Astrocyte (in vitro differentiated cells and primary cell): Measurements from ENCODE around the gene TNFRSF18. TPM values are rescaled to one million over a fixed set of nuclear protein-coding genes. Genes with fewer than 3 reads are reported as not detected.

Experiments used
- DNase-seq: peaks from one replicate; pipeline ENCODE4 v3.0.0-alpha.2; 2010; ENCODE audit warnings: low read depth
- FAIRE-seq: peaks from 2 replicates; lab custom pipeline; 2011; peaks lifted over from hg19 to GRCh38; lab: Jason Lieb, UNC
- H2AFZ ChIP-seq: 2 replicates; pipeline ENCODE4 v1.6.0; 2012; ENCODE audit warnings: low read depth, low read length, inconsistent platforms
- H3K27ac ChIP-seq: 2 replicates; pipeline ENCODE4 v1.5.1; 2011; ENCODE audit warnings: low read depth, low read length, inconsistent platforms
- H3K27me3 ChIP-seq: 2 replicates; pipeline ENCODE4 v1.6.0; 2011; ENCODE audit warnings: low read length, inconsistent platforms; ENCODE audit not compliant: insufficient read depth
- H3K36me3 ChIP-seq: 2 replicates; pipeline ENCODE4 v1.5.1; 2011; ENCODE audit warnings: low read length, inconsistent platforms; ENCODE audit not compliant: insufficient read depth
- H3K4me1 ChIP-seq: 2 replicates; pipeline ENCODE4 v1.5.1; 2011; ENCODE audit warnings: low read length, inconsistent platforms; ENCODE audit not compliant: insufficient read depth
- H3K4me2 ChIP-seq: 2 replicates; pipeline ENCODE4 v1.6.0; 2012; ENCODE audit warnings: low read length, inconsistent platforms
- H3K4me3 ChIP-seq: 2 replicates; pipeline ENCODE4 v1.5.1; 2011; ENCODE audit warnings: low read depth, mild to moderate bottlenecking, low read length, inconsistent platforms; ENCODE audit not compliant: insufficient read depth
- H3K79me2 ChIP-seq: 2 replicates; pipeline ENCODE4 v1.6.0; 2012; ENCODE audit warnings: mild to moderate bottlenecking, low read length, inconsistent platforms; ENCODE audit not compliant: insufficient read depth
- H3K9ac ChIP-seq: 2 replicates; pipeline ENCODE4 v1.6.0; 2012; ENCODE audit warnings: mild to moderate bottlenecking, low read length, inconsistent platforms
- H3K9me3 ChIP-seq: 2 replicates; pipeline ENCODE4 v1.5.1; 2012; ENCODE audit warnings: low read depth, mild to moderate bottlenecking, low read length, inconsistent platforms; ENCODE audit not compliant: insufficient read depth
- H4K20me1 ChIP-seq: 2 replicates; pipeline ENCODE4 v1.6.0; 2012; ENCODE audit warnings: low read length, inconsistent platforms; ENCODE audit not compliant: insufficient read depth
- H3K27ac Mint-ChIP-seq: one replicate; pipeline ENCODE4 v1.8.0; 2021; ENCODE audit warnings: mild to moderate bottlenecking, mixed read lengths; ENCODE audit not compliant: unreplicated experiment
- H3K27me3 Mint-ChIP-seq: one replicate; pipeline ENCODE4 v1.8.0; 2021; ENCODE audit warnings: low read depth, mixed read lengths; ENCODE audit not compliant: unreplicated experiment
- H3K36me3 Mint-ChIP-seq: one replicate; pipeline ENCODE4 v1.8.0; 2021; ENCODE audit warnings: low read depth, mixed read lengths; ENCODE audit not compliant: unreplicated experiment
- H3K4me1 Mint-ChIP-seq: one replicate; pipeline ENCODE4 v1.8.0; 2021; ENCODE audit warnings: low read depth, mixed read lengths; ENCODE audit not compliant: unreplicated experiment
- H3K4me3 Mint-ChIP-seq: one replicate; pipeline ENCODE4 v1.8.0; 2021; ENCODE audit warnings: mild to moderate bottlenecking, moderate library complexity, mixed read lengths; ENCODE audit not compliant: unreplicated experiment
- H3K9me3 Mint-ChIP-seq: one replicate; pipeline ENCODE4 v1.8.0; 2021; ENCODE audit warnings: mild to moderate bottlenecking, mixed read lengths; ENCODE audit not compliant: unreplicated experiment
- EZH2 ChIP-seq: IDR thresholded peaks from 2 replicates; pipeline ENCODE4 v1.6.1; 2012; ENCODE audit warnings: mild to moderate bottlenecking, low read length, inconsistent platforms; ENCODE audit not compliant: insufficient read depth
- total RNA-seq: library from RNA; stranded (reverse); gene quantifications from 2 replicates; pipeline ENCODE4 v1.2.1, GENCODE V29; 2021
- TF ChIP-seq, protein P1 (sequence below): IDR thresholded peaks from 2 replicates; pipeline ENCODE4 v1.5.1; 2011; ENCODE audit warnings: low read depth, mild to moderate bottlenecking, inconsistent platforms, low read length, moderate library complexity; ENCODE audit not compliant: insufficient read depth

The TNFRSF18 gene
- total RNA-seq, 1 donor from 2014 or later, result 0.66 TPM

DNA sequence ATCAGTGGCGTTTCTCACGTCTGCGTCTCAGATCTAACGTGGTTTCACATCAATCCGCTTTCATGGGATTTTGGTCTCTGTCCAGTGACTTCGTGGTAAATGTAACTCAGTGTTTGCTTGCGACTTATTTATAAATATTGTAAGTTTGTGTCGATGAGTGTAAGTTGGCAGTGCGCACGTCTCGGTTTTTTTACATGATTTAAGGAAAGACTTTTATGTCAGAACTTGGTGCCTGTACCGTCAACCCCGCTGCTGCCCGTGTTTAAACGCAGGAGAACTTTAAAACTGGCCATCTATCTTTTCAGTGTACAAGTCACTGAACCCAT, 27.1 kb upstream of the TNFRSF18 start:
- TF ChIP-seq, protein P1, sequence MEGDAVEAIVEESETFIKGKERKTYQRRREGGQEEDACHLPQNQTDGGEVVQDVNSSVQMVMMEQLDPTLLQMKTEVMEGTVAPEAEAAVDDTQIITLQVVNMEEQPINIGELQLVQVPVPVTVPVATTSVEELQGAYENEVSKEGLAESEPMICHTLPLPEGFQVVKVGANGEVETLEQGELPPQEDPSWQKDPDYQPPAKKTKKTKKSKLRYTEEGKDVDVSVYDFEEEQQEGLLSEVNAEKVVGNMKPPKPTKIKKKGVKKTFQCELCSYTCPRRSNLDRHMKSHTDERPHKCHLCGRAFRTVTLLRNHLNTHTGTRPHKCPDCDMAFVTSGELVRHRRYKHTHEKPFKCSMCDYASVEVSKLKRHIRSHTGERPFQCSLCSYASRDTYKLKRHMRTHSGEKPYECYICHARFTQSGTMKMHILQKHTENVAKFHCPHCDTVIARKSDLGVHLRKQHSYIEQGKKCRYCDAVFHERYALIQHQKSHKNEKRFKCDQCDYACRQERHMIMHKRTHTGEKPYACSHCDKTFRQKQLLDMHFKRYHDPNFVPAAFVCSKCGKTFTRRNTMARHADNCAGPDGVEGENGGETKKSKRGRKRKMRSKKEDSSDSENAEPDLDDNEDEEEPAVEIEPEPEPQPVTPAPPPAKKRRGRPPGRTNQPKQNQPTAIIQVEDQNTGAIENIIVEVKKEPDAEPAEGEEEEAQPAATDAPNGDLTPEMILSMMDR, result no peak
- no peak for TF ChIP-seq EZH2
- Histone ChIP-seq H3K27me3 (no peaks in the 10 kb centered on the region), H3K36me3 (no peaks in the 10 kb centered on the region), H3K4me2 (peak overlapping the region; percentile 77), H3K79me2 (peaks cover 58% of the 10 kb centered on the region), H3K4me1 (peaks cover 14% of the 10 kb centered on the region), H3K9me3 (peaks cover 9% of the 10 kb centered on the region), H4K20me1 (peaks cover 40% of the 10 kb centered on the region), H3K4me3 (no peak overlapping the region), H2AFZ (no peak overlapping the region), H3K27ac (no peak overlapping the region), H3K9ac (no peak overlapping the region)
- Mint-ChIP-seq H3K36me3 (peaks cover 8% of the 10 kb centered on the region), H3K4me1 (peaks cover 13% of the 10 kb centered on the region), H3K9me3 (peaks cover 2% of the 10 kb centered on the region), H3K27ac (no peak overlapping the region), H3K4me3 (peak overlapping the region; percentile 69), H3K27me3 (no peaks in the 10 kb centered on the region)
- no peak for DNase-seq
- FAIRE-seq, result no peak

DNA sequence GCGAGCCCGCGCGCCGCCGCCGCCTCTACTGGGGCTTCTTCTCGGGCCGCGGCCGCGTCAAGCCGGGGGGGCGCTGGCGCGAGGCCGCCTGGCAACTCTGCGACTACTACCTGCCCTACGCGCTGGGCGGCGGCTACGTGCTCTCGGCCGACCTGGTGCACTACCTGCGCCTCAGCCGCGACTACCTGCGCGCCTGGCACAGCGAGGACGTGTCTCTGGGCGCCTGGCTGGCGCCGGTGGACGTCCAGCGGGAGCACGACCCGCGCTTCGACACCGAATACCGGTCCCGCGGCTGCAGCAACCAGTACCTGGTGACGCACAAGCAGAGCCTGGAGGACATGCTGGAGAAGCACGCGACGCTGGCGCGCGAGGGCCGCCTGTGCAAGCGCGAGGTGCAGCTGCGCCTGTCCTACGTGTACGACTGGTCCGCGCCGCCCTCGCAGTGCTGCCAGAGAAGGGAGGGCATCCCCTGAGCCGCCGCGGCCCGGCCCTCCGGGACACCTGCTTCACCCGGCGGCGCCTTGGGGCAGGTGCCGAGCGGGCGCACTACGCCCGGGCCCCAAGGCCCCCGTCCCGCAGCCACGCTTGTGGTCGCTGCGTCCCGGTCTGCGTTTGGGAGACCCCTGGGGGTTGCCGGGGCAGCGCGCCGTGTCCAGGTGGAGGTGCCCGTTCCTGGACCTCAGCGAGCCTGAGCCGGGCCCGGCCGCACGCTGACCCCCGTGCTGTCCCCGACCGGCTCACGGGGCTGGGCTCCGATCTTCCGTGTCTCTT, 26.6 kb upstream of the TNFRSF18 start:
- Histone ChIP-seq H3K9ac (no peak overlapping the region), H3K9me3 (peaks cover 9% of the 10 kb centered on the region), H3K27me3 (no peaks in the 10 kb centered on the region), H3K4me2 (peak overlapping the region; percentile 77), H3K4me3 (peak overlapping the region; percentile 23), H4K20me1 (peaks cover 45% of the 10 kb centered on the region), H3K27ac (no peak overlapping the region), H3K79me2 (peaks cover 64% of the 10 kb centered on the region), H2AFZ (peak overlapping the region; percentile 63), H3K36me3 (no peaks in the 10 kb centered on the region), H3K4me1 (peaks cover 14% of the 10 kb centered on the region)
- Mint-ChIP-seq H3K36me3 (peaks cover 8% of the 10 kb centered on the region), H3K4me1 (peaks cover 13% of the 10 kb centered on the region), H3K4me3 (peak overlapping the region; percentile 69), H3K27me3 (no peaks in the 10 kb centered on the region), H3K27ac (no peak overlapping the region), H3K9me3 (peaks cover 2% of the 10 kb centered on the region)
- DNase-seq, result no peak
- no peak for TF ChIP-seq EZH2
- TF ChIP-seq, protein P1, result no peak
- FAIRE-seq, result no peak

DNA sequence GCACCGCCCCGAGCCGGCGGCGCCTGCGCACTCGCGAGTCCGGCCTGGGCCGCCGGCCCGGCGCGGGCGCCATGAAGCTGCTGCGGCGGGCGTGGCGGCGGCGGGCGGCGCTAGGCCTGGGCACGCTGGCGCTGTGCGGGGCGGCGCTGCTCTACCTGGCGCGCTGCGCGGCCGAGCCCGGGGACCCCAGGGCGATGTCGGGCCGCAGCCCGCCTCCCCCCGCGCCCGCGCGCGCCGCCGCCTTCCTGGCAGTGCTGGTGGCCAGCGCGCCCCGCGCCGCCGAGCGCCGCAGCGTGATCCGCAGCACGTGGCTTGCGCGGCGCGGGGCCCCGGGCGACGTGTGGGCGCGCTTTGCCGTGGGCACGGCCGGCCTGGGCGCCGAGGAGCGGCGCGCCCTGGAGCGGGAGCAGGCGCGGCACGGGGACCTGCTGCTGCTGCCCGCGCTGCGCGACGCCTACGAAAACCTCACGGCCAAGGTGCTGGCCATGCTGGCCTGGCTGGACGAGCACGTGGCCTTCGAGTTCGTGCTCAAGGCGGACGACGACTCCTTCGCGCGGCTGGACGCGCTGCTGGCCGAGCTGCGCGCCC, 25.9 kb upstream of the TNFRSF18 start, which contains the start of gene B3GALT6:
Gene B3GALT6, plus strand, starts transcription at position 30 of the 588 bp plus-strand sequence. Its CDS starts 42 bp downstream, at position 72.
- Mint-ChIP-seq H3K27me3 (no peaks in the 10 kb centered on the region), H3K4me1 (peaks cover 13% of the 10 kb centered on the region), H3K27ac (peak within 1 kb of the TSS; percentile 91), H3K36me3 (peaks cover 8% of the 10 kb centered on the region), H3K4me3 (peak within 1 kb of the TSS; percentile 95), H3K9me3 (peaks cover 2% of the 10 kb centered on the region)
- peak within 1 kb of the TSS; percentile 96 for H3K4me2 ChIP-seq
- H3K9me3 ChIP-seq, result peaks cover 9% of the 10 kb centered on the region
- H3K79me2 ChIP-seq, result peaks cover 71% of the 10 kb centered on the region
- FAIRE-seq, result no peak
- H3K9ac ChIP-seq, result peak within 1 kb of the TSS; percentile 95
- peak within 1 kb of the TSS; percentile 88 for H3K27ac ChIP-seq
- no peaks in the 10 kb centered on the region for H3K36me3 ChIP-seq
- no peak for DNase-seq
- H3K27me3 ChIP-seq, result no peaks in the 10 kb centered on the region
- peaks cover 47% of the 10 kb centered on the region for H4K20me1 ChIP-seq
- peaks cover 14% of the 10 kb centered on the region for H3K4me1 ChIP-seq
- H2AFZ ChIP-seq, result peak within 1 kb of the TSS; percentile 63
- H3K4me3 ChIP-seq, result peak within 1 kb of the TSS; percentile 84
- TF ChIP-seq, protein P1, result no peak
- TF ChIP-seq EZH2, result no peak
